Endothelial cell of umbilical vein (primary cell): ENCODE data around the gene SGO1. TPM values are rescaled to one million over a fixed set of nuclear protein-coding genes. Genes with fewer than 3 reads are reported as not detected.
"Not testable (repeated sequence)": the region's sequence is repeated elsewhere in the genome, so short reads cannot be mapped to it uniquely, and the experiment has no call there.

Experiments used
- BruUV-seq: library from RNA; stranded (reverse); fragments of 400-500 nt; replicated peaks from 2 replicates; lab custom pipeline; 2021; lab: Mats Ljungman, UMichigan
- CTCF ChIA-PET: fragments of 300-600, 350-600 bp; sonication (Branson Sonifier 250); formaldehyde crosslinking; loops from one replicate; lab custom pipeline; 2021; ENCODE audit warnings: antibody characterized with exemption, inconsistent platforms; lab: Charles Lee
- POLR2A ChIA-PET: fragments of 300-600, 350-600 bp; sonication (Branson Sonifier 250); formaldehyde crosslinking; loops from one replicate; lab custom pipeline; 2021; ENCODE audit warnings: antibody characterized with exemption, inconsistent platforms; lab: Charles Lee
- DNase-seq: peaks from one replicate; pipeline ENCODE4 v3.0.0-alpha.2; 2011; ENCODE audit warnings: low read depth, low spot score
- FAIRE-seq: peaks from 2 replicates; lab custom pipeline; 2011; peaks lifted over from hg19 to GRCh38; lab: Jason Lieb, UNC
- H2AFZ ChIP-seq: 2 replicates; pipeline ENCODE4 v1.6.0; 2012; ENCODE audit warnings: low read depth, low read length, control low read depth, inconsistent platforms
- H3K27ac ChIP-seq: 2 replicates; pipeline ENCODE4 v1.5.1; 2011; ENCODE audit warnings: low read depth, mild to moderate bottlenecking, control low read depth, low read length, moderate library complexity; ENCODE audit not compliant: insufficient read depth
- H3K27me3 ChIP-seq, 2 experiments: 2 replicates each; pipeline versions ENCODE4 v1.6.0 to v1.6.1; 2011; ENCODE audit warnings: low read length in 2 of 2, mixed read lengths in 1 of 2; ENCODE audit not compliant: control insufficient read depth in 2 of 2, insufficient read depth in 2 of 2
- H3K36me3 ChIP-seq, 2 experiments: 2 replicates in 1 of 2; 3 replicates in 1 of 2; pipeline ENCODE4 v1.5.1; 2011; ENCODE audit warnings: low read length in 2 of 2, mild to moderate bottlenecking in 1 of 2, moderate library complexity in 1 of 2; ENCODE audit not compliant: control insufficient read depth in 2 of 2, insufficient read depth in 2 of 2; ENCODE audit errors: extremely low read depth in 1 of 2
- H3K4me1 ChIP-seq: 3 replicates; pipeline ENCODE4 v1.5.1; 2011; ENCODE audit warnings: mild to moderate bottlenecking, low read length; ENCODE audit not compliant: control insufficient read depth, insufficient read depth; ENCODE audit errors: extremely low read depth
- H3K4me2 ChIP-seq: 2 replicates; pipeline ENCODE4 v1.6.1; 2011; ENCODE audit warnings: low read length, control low read depth, mixed read lengths; ENCODE audit not compliant: insufficient read depth
- H3K4me3 ChIP-seq, 3 experiments: fragments of 200-600 bp in 1 of 3; sonication (generic), shearing (Covaris generic) in 1 of 3; replicated peaks in 1 of 3; 2 replicates each; pipeline ENCODE4 v1.5.1; 2011 to 2016; ENCODE audit warnings: control low read depth in 3 of 3, low read length in 3 of 3, mild to moderate bottlenecking in 2 of 3, inconsistent platforms in 1 of 3, low read depth in 1 of 3, moderate library complexity in 1 of 3; ENCODE audit not compliant: insufficient read depth in 1 of 3
- H3K79me2 ChIP-seq: 2 replicates; pipeline ENCODE4 v1.6.0; 2012; ENCODE audit warnings: low read length, inconsistent platforms; ENCODE audit not compliant: control insufficient read depth, insufficient read depth
- H3K9ac ChIP-seq: replicated peaks from 2 replicates; pipeline ENCODE3; 2011; ENCODE audit warnings: low read length, control low read depth; ENCODE audit not compliant: insufficient read depth; ENCODE audit errors: extremely low read depth
- H3K9me1 ChIP-seq: replicated peaks from 3 replicates; pipeline ENCODE4 v1.6.0; 2011; ENCODE audit warnings: mild to moderate bottlenecking, low read length; ENCODE audit not compliant: control insufficient read depth, insufficient read depth; ENCODE audit errors: extremely low read depth
- H3K9me3 ChIP-seq: replicated peaks from 2 replicates; pipeline ENCODE4 v1.5.1; 2012; ENCODE audit warnings: low read length, inconsistent platforms; ENCODE audit not compliant: control insufficient read depth, insufficient read depth
- H4K20me1 ChIP-seq: replicated peaks from 2 replicates; pipeline ENCODE3; 2011; ENCODE audit warnings: mild to moderate bottlenecking, low read length; ENCODE audit not compliant: control insufficient read depth, insufficient read depth; ENCODE audit errors: extremely low read depth
- GATA2 ChIP-seq: IDR thresholded peaks from 2 replicates; pipeline ENCODE4 v1.7.0; 2011; ENCODE audit warnings: low read depth, mild to moderate bottlenecking, moderate library complexity, mixed read lengths, low read length; ENCODE audit not compliant: insufficient read length, insufficient read depth
- dilution Hi-C: fragments of 300-500 bp; cut with MboI; formaldehyde crosslinking; loops from one replicate; pipeline ENCODE4 v1.15.0; 2019; ENCODE audit warnings: low sequenced_read_pairs; ENCODE audit not compliant: extremely low pct_ligation_motif_present
- intact Hi-C: fragments of 100-400 bp; cut with micrococcal nuclease; formaldehyde crosslinking; loops from one replicate; pipeline ENCODE4 v1.10.0; 2022
- polyA plus RNA-seq, 4 experiments: library from polyadenylated mRNA; depleted of rRNA in 3 of 4; stranded (reverse) in 3 of 4; unstranded in 1 of 4; fragments of >200 nt; gene quantifications; 2 replicates each; pipeline versions ENCODE4 v1.2.1 to v1.2.3, GENCODE V29; 2011 to 2012; ENCODE audit warnings: missing spikeins in 1 of 4
- total RNA-seq: library from RNA; stranded (reverse); gene quantifications from 2 replicates; pipeline ENCODE4 v1.2.3, GENCODE V29; 2021
- TF ChIP-seq, protein P1 (sequence below), 2 donors: IDR thresholded peaks; 1 replicate in 1 of 2; 2 replicates in 1 of 2; pipeline ENCODE4 v1.5.1; 2011; ENCODE audit warnings: low read length in 2 of 2, mild to moderate bottlenecking in 2 of 2, moderate library complexity in 2 of 2, control low read depth in 1 of 2, inconsistent platforms in 1 of 2, low read depth in 1 of 2; ENCODE audit not compliant: insufficient read depth in 1 of 2; ENCODE audit errors: extremely low read depth in 1 of 2

The SGO1 gene
- total and polyA plus RNA-seq, 2 donors (not counting 3 experiments of a cell fraction or from before 2014, with no cell fraction given) = 2.0 to 21.7 TPM

DNA sequence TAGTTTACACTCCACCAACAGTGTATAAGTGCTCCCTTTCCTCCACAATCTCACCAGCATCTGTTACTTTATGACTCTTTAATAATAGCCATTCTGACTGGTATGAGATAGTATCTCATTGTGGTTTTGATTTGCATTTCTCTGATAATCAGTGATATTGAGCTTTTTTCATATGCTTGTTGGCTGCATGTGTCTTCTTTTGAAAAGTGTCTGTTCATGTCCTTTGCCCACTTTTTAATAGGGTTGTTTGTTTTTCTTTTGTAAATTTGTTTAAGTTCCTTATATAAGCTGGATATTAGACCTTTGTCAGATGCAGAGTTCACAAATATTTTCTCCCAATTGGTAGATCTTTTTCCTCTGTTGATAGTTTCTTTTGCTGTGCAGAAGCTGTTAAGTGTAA is 19.9 kb upstream of the SGO1 start:
- H3K4me3 ChIP-seq, H3K4me2 ChIP-seq, H3K36me3 ChIP-seq, DNase-seq, H4K20me1 ChIP-seq, FAIRE-seq, intact Hi-C loops, H3K4me1 ChIP-seq, H3K27me3 ChIP-seq, H3K79me2 ChIP-seq, H3K9me1 ChIP-seq, BruUV-seq, POLR2A ChIA-PET, H3K9ac ChIP-seq, H3K9me3 ChIP-seq, H3K27ac ChIP-seq, dilution Hi-C loops, H2AFZ ChIP-seq: not testable (repeated sequence)
- CTCF ChIA-PET = interaction anchor here (2.1 kb wide), 1 partner anchor 20 kb away, joined by 5 read pairs; no protein-coding TSS in a partner anchor

GRCh38 chr3:20201143-20201542 is 15.1 kb upstream of the SGO1 start:
- Histone ChIP-seq H3K27ac (no peak overlapping the region), H3K4me3 (no peak overlapping the region), H4K20me1 (no peaks in the 10 kb centered on the region), H3K36me3 (no peaks in the 10 kb centered on the region), H3K9ac (no peak overlapping the region), H3K27me3 (peaks cover 0 to 1% of the 10 kb centered on the region in 2 experiments), H3K79me2 (no peaks in the 10 kb centered on the region), H3K9me3 (no peaks in the 10 kb centered on the region), H2AFZ (no peak overlapping the region), H3K4me2 (no peak overlapping the region), H3K9me1 (no peaks in the 10 kb centered on the region), H3K4me1 (peaks cover 3% of the 10 kb centered on the region)
- dilution Hi-C loops (no loop called here), intact Hi-C loops (no loop called here)
- no TSS peak for BruUV-seq
- POLR2A ChIA-PET = no interaction called here
- CTCF ChIA-PET = interaction anchor here (1.4 kb wide), 1 partner anchor 18 kb away, joined by 4 read pairs; no protein-coding TSS in a partner anchor
- TF ChIP-seq GATA2 = no peak
- TF ChIP-seq, protein P1, sequence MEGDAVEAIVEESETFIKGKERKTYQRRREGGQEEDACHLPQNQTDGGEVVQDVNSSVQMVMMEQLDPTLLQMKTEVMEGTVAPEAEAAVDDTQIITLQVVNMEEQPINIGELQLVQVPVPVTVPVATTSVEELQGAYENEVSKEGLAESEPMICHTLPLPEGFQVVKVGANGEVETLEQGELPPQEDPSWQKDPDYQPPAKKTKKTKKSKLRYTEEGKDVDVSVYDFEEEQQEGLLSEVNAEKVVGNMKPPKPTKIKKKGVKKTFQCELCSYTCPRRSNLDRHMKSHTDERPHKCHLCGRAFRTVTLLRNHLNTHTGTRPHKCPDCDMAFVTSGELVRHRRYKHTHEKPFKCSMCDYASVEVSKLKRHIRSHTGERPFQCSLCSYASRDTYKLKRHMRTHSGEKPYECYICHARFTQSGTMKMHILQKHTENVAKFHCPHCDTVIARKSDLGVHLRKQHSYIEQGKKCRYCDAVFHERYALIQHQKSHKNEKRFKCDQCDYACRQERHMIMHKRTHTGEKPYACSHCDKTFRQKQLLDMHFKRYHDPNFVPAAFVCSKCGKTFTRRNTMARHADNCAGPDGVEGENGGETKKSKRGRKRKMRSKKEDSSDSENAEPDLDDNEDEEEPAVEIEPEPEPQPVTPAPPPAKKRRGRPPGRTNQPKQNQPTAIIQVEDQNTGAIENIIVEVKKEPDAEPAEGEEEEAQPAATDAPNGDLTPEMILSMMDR (IDR thresholded peaks at IDR 0.05; ENCODE audit: extremely low read depth in 1 of 2, insufficient read depth in 1 of 2, low read depth in 1 of 2, low read length in 2 of 2) = no peak
- DNase-seq = no peak
- no peak for FAIRE-seq
